T-helper 1 cell treated with Interleukin-12 subunit alpha and Interleukin-12 subunit beta and Interleukin-4 antibody, amounts not matched to agents 30 ng/mL and 1 ng/mL, for 36 hours (primary cell): ENCODE data around the gene PRR29. TPM values are rescaled to one million over a fixed set of nuclear protein-coding genes. Genes with fewer than 3 reads are reported as not detected.

Experiments used
- intact Hi-C: fragments of 100-400 bp; cut with micrococcal nuclease; formaldehyde crosslinking; loops from one replicate; pipeline ENCODE4 v1.15.1; 2024
- total RNA-seq: library from RNA; stranded (reverse); gene quantifications from 2 replicates; pipeline ENCODE4 v1.2.3, GENCODE V29; 2022

Gene PRR29
- 2.2 and 3.0 TPM in 2 replicates for total RNA-seq

DNA sequence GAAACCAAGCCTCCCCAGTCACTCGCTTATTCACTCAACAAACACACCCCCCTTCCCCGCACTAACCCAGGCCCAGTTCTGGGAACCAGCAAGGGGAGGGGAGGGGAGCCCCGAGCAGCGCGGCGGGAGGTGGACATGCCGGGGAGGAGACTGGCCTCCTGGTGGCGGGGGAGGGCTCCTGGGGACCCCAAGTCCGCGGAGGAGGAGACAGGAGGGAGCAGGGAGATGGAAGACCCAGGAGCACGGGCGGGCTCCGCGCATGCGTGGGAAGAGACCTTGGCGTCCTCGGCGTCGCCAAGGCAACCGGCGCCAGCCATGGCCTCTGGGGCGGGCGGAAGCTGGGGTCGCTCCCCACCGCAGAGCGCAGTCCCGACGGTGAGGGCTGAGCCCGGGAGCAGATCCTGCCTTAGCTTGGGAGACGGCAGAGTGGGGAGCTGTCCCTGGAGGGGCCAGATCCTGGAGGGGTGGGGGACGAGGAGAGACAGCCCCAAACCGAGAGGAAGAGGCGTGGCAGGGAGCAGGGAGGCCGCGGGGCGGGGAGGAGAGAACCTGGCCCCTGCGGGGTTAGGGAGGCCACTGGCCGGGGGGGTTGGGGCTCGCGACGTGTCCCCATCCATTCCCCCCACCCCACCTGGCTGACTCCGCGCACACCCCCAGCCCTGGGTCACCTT is at the start of gene PRR29:
Gene PRR29 (plus strand): TSS at position 302 of the 671 bp plus-strand sequence. CDS start 14 bp downstream, at position 316.
- intact Hi-C loops = loop anchor here (1.0 kb wide), 3 partner anchors 13 to 27 kb away; partner anchors contain the start of gene ICAM2

- intact Hi-C loops = loop anchor here (1.0 kb wide), 1 partner anchor 41 kb away; no protein-coding TSS in a partner anchor
These were observed 49.6 kb upstream of the PRR29 start for GRCh38 chr17:63948521-63948920.

DNA sequence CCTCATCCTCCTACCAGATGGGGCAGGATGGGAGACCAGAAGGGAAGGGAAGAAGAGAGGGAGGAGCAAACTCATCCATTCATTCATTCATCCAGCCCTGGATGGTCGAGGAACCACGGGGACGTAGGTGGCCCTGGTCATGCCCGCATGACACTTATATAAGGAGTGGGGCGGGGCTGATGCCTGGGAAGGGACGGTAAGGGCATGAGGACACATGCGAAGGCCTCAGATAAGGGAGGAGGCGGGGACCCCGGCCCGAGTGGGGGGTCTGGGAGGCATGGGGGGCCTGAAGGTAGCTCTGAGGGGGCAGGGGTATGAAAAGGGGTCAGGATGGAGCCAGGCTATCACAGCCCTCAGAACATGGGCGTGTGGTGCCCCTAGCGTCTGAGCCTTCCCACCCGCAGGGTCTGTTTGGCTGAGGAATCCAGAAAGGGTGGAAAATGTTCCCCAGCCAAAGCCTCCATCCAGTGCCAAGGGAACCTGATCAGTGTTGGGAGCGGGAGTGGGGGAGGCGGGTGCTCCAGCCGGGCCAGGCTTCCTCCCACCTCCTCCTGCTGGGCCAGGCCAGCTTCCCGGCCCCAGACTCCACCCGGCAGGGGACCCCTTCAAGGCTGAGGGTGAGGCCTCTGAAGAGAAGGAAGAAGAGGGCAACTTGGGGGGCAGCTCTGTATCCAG is 48.4 kb upstream of the PRR29 start:
- intact Hi-C loops = no loop called here

GRCh38 chr17:63950940-63951907 is 46.9 kb upstream of the PRR29 start:
- intact Hi-C loops = no loop called here

GRCh38 chr17:63954402-63955063 is 43.6 kb upstream of the PRR29 start:
- intact Hi-C loops = no loop called here

- intact Hi-C loops = no loop called here
These were observed 42.9 kb upstream of the PRR29 start for GRCh38 chr17:63955232-63955631.

DNA sequence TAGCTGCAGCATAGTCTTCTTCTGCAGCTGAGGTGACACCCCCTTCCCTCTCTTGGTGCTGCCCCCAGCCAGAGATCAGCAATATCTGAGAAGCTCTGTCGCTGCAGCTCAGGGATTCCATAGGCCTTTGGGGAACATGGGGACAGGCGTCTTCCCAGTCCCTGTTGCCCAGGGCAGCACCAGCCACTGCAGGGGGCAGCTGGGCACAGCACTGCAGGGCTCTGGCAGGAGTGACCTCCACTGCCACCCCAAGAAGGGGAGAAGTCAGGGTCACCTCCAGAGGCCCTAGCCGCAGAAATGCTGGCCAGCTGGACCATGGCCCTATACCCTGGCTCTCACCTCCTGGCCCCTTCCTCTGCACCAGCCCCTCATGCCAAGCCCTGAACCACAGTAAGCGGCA is 42.4 kb upstream of the PRR29 start:
- intact Hi-C loops = no loop called here

DNA sequence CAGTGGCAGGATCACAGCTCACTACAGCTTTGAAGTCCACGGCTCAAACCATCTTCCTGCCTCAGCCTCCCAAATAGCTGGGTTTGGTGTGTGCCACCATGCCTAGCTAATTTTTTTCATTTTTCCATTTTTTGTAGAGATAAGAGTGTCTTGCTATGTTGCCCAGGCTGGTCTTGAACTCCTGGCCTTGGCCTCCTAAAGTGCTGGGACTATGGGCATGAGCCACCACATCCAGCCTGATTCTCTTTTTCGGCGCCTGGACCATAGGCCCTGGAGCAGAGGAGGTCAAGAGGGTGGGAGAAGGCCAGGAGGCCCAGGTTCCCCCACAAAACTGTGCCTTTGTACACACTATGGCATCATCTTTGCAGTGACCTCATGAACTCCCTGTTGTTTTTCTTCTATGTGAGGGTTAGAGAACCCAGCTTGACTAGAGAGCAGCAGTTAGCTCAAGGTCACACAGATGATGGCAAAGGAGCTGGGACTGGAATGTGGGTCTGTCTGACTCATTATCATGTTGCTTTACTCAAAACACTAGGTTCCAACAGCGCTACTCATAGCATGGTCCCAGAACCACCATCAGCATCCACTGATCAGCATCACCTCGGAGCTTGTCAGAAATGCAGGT is 41.7 kb upstream of the PRR29 start:
- intact Hi-C loops = no loop called here

GRCh38 chr17:63960006-63960405 is 38.1 kb upstream of the PRR29 start:
- intact Hi-C loops = no loop called here

GRCh38 chr17:63960430-63960829 is 37.7 kb upstream of the PRR29 start:
- intact Hi-C loops = no loop called here

- intact Hi-C loops = loop anchor here (1.0 kb wide), 1 partner anchor 169 kb away; the partner anchor contains the start of gene ERN1
These were observed 36.6 kb upstream of the PRR29 start for GRCh38 chr17:63961355-63962212.

DNA sequence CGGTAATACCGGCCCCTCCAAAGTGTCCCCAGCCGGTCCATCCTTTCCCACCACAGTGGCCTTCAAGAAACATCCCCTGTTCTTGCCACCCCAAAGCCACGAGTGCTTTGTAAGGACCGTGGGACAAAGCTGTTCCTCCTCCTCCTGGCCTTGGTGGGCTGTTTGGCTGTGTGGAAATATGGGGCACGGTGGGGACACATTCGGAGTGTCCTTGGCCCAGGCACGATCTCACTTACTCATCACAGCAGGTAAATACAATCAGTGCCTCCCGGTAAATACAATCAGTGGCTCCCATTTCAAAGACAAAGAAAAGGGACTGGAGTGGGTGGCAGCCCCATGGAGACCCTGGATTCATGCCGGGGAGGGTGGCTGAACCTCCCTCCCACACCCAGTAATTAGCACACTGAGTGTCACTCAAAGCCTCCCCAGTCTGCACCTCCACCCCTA is 35.8 kb upstream of the PRR29 start:
- intact Hi-C loops = no loop called here

DNA sequence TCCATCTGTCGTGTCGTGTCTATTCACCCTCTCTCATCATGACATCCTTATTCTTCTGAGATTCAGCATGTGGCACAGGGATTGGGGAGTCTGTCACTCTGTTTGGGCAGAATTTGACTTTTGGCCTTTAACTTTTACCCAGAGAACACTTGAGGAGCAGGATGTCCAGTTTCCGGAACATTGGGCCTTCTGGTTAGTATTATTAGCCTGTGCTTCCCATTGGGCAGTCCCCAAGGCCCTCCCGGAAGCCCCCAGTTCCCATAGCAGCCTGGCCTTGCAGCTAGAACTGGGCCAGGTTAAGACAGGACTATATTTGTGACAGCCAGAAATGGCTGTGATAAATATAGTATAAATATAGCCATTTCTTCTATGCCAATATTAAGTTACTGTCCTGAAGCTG is 35.0 kb upstream of the PRR29 start:
- intact Hi-C loops = no loop called here

DNA sequence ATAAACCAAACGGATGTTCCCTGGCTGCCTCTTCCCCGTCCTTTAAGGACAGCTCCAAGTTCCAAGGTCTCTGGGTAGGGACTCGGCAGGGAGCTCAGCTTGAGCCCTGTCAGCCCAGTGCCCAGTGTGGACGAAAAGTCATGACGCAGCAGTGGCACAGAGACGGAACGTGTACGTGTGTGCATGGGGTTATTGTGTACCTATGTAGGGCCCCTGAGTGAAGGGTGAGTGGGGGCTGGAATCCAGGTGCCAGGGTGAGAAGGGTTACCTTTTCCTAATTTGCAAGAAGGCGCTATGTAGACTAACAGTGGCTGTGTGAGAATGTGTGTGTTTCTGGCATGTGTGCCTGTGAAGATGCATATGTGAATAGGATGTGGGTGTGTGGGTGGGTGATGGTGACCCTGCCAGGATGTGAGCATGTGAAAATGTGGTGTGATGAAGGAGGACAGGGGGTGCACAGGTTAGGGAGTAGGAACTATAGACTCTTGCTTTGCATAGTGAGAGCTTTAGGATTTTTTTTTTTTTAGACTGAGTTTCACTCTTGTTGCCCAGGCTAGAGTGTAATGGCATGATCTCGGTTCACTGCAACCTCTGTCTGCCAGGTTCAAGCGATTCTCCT is 31.4 kb upstream of the PRR29 start:
- intact Hi-C loops = no loop called here

- intact Hi-C loops = no loop called here
These were observed 30.2 kb upstream of the PRR29 start for GRCh38 chr17:63967953-63968352.

- intact Hi-C loops = no loop called here
These were observed 28.9 kb upstream of the PRR29 start for GRCh38 chr17:63969278-63969677.

DNA sequence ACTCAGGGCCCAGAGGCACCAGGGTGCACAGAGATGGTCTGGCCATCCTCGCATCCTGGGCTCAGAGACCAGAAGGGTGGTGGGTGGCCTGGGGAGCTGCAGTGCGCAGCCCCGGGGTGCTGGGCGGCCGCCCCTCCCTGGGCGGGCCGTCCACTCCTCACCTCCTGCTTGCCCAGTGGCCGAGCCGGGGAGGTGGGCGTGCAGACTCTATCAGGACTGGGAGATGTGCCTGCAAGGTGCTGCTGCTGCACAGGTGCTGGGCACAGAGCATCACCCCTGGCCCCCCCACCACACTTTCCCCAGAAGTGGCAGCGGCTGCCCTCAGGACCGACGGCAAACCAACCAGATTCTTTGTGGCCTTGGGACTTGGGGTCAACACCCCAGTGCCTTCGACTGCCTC is 25.4 kb upstream of the PRR29 start, which contains the start of gene SCN4A:
Gene SCN4A (minus strand): TSS at position 123 of the 400 bp plus-strand sequence. CDS start 77 bp downstream, at position 46.
- intact Hi-C loops = no loop called here

GRCh38 chr17:63973247-63973646 is 24.9 kb upstream of the PRR29 start:
- intact Hi-C loops = no loop called here
